GM18498 (cell line): Measurements from ENCODE around the gene RPL19.

Experiments
- ATAC-seq: cut with Tn5 transposase; IDR thresholded peaks from one replicate; pipeline ENCODE4 v1.9.1; 2021; ENCODE audit warnings: mild to moderate bottlenecking, moderate library complexity; ENCODE audit not compliant: unreplicated experiment

RPL19 gene

GRCh38 chr17:39171933-39172332, 28.1 kb upstream of the RPL19 start:
- no peak for ATAC-seq

GRCh38 chr17:39173080-39173479, 27.0 kb upstream of the RPL19 start:
- ATAC-seq = no peak

GRCh38 chr17:39173526-39174274, 26.4 kb upstream of the RPL19 start:
- no peak for ATAC-seq

GRCh38 chr17:39174920-39175694, 25.0 kb upstream of the RPL19 start:
- no peak for ATAC-seq

- ATAC-seq = no peak
These were observed 24.4 kb upstream of the RPL19 start for GRCh38 chr17:39175695-39176093.

GRCh38 chr17:39177256-39177655, 22.8 kb upstream of the RPL19 start:
- no peak for ATAC-seq

GRCh38 chr17:39178536-39178935, 21.5 kb upstream of the RPL19 start:
- ATAC-seq = no peak

- ATAC-seq = no peak
These were observed 18.8 kb upstream of the RPL19 start for GRCh38 chr17:39181303-39181702.

GRCh38 chr17:39183045-39183444, 17.0 kb upstream of the RPL19 start:
- no peak for ATAC-seq

GRCh38 chr17:39183720-39184119, 16.4 kb upstream of the RPL19 start:
- ATAC-seq = no peak

- no peak for ATAC-seq
These were observed 13.5 kb upstream of the RPL19 start for GRCh38 chr17:39186481-39187002.

- no peak for ATAC-seq
These were observed 12.8 kb upstream of the RPL19 start for GRCh38 chr17:39187152-39187830.

- no peak for ATAC-seq
These were observed 8.2 kb upstream of the RPL19 start for GRCh38 chr17:39191750-39192510.

GRCh38 chr17:39192901-39193300, 7.2 kb upstream of the RPL19 start:
- ATAC-seq = no peak

- ATAC-seq = no peak
These were observed 6.7 kb upstream of the RPL19 start for GRCh38 chr17:39193346-39193745.

- no peak for ATAC-seq
These were observed 5.7 kb upstream of the RPL19 start for GRCh38 chr17:39194089-39194984.

- ATAC-seq = no peak
These were observed 5.0 kb upstream of the RPL19 start for GRCh38 chr17:39194985-39195524.

GRCh38 chr17:39195568-39196160, 4.4 kb upstream of the RPL19 start:
- no peak for ATAC-seq

- ATAC-seq = no peak
These were observed 3.8 kb upstream of the RPL19 start for GRCh38 chr17:39196241-39196807.
